Panc1 (cell line): ENCODE measurements around the gene RTP5. TPM values are rescaled to one million over a fixed set of nuclear protein-coding genes. Genes with fewer than 3 reads are reported as not detected.

ENCODE experiments used
- ATAC-seq: fragments of 200-7000 bp; cut with Tn5 transposase; 2 replicates; pipeline ENCODE4 v1.9.1; 2020; ENCODE audit warnings: mild to moderate bottlenecking, moderate library complexity
- BruUV-seq: library from RNA; stranded (reverse); fragments of 400-500 nt; replicated peaks from 2 replicates; lab custom pipeline; 2021; lab: Mats Ljungman, UMichigan
- CTCF ChIA-PET: fragments of 300-600 bp; sonication (Branson Sonifier 250); formaldehyde crosslinking; loops from one replicate; lab custom pipeline; 2022; ENCODE audit warnings: antibody characterized with exemption; lab: Charles Lee
- POLR2A ChIA-PET: fragments of 300-600 bp; sonication (Branson Sonifier 250); formaldehyde crosslinking; loops from one replicate; lab custom pipeline; 2022; ENCODE audit warnings: antibody characterized with exemption; lab: Charles Lee
- DNase-seq: peaks from one replicate; pipeline ENCODE4 v3.0.0-alpha.2; 2010; ENCODE audit warnings: low read depth, low spot score
- H3K27ac ChIP-seq: 2 replicates; pipeline ENCODE4 v1.5.1; 2011; ENCODE audit warnings: mild to moderate bottlenecking, low read length, inconsistent platforms
- H3K27me3 ChIP-seq: fragments of 200-500 bp; sonication (Bioruptor generic); 2 replicates; pipeline ENCODE4 v1.6.0; 2014; ENCODE audit warnings: low read length, inconsistent platforms; ENCODE audit not compliant: control insufficient read depth, insufficient read depth
- H3K36me3 ChIP-seq: fragments of 200-500 bp; sonication (Bioruptor generic); 2 replicates; pipeline ENCODE4 v1.5.1; 2014; ENCODE audit warnings: inconsistent platforms, mild to moderate bottlenecking, low read length, moderate library complexity; ENCODE audit not compliant: control insufficient read depth, insufficient read depth
- H3K4me1 ChIP-seq: 2 replicates; pipeline ENCODE4 v1.5.1; 2011; ENCODE audit warnings: inconsistent platforms, mild to moderate bottlenecking, low read length, moderate library complexity; ENCODE audit not compliant: control insufficient read depth, insufficient read depth
- H3K4me3 ChIP-seq, 2 experiments: 2 replicates each; pipeline ENCODE4 v1.5.1; 2011 to 2012; ENCODE audit warnings: low read depth in 2 of 2, low read length in 2 of 2, mild to moderate bottlenecking in 2 of 2, inconsistent platforms in 1 of 2, moderate library complexity in 1 of 2
- H3K9me3 ChIP-seq: fragments of 200-500 bp; sonication (Bioruptor generic); 2 replicates; pipeline ENCODE4 v1.5.1; 2014; ENCODE audit warnings: low read depth, mild to moderate bottlenecking, inconsistent platforms, low read length, moderate library complexity; ENCODE audit not compliant: control insufficient read depth, insufficient read depth
- CTCF ChIP-seq: fragments of 450-650 bp; IDR thresholded peaks from 2 replicates; pipeline ENCODE4 v1.5.1; 2017; ENCODE audit warnings: mild to moderate bottlenecking
- POLR2AphosphoS5 ChIP-seq: IDR thresholded peaks from 2 replicates; pipeline ENCODE4 v1.6.1; 2012; ENCODE audit warnings: mild to moderate bottlenecking, low read depth, low read length, moderate library complexity
- REST ChIP-seq, 2 experiments: IDR thresholded peaks; 2 replicates each; pipeline ENCODE4 v1.6.1; 2011 to 2012; ENCODE audit warnings: low read depth in 2 of 2, control low read depth in 1 of 2, low read length in 1 of 2, mild to moderate bottlenecking in 1 of 2, moderate library complexity in 1 of 2; ENCODE audit not compliant: insufficient read depth in 1 of 2
- SIN3A ChIP-seq: IDR thresholded peaks from 2 replicates; pipeline ENCODE4 v1.6.1; 2012; ENCODE audit warnings: low read depth, mild to moderate bottlenecking, low read length, moderate library complexity, borderline replicate concordance; ENCODE audit not compliant: insufficient read depth
- TCF7L2 ChIP-seq: IDR thresholded peaks from 2 replicates; pipeline ENCODE4 v1.6.1; 2011; ENCODE audit warnings: mild to moderate bottlenecking, low read depth, low read length, inconsistent platforms
- in situ Hi-C: cut with HindIII; loops from 2 replicates; pipeline ENCODE4 v1.10.0; 2016; ENCODE audit warnings: low sequenced_read_pairs, low pct_unique_long_range_greater_than_20kb
- intact Hi-C: fragments of 100-400 bp; cut with micrococcal nuclease; formaldehyde crosslinking; loops from one replicate; pipeline ENCODE4 v1.10.0; 2022; ENCODE audit not compliant: unreplicated experiment
- total RNA-seq: library from RNA; stranded (reverse); gene quantifications from one replicate; pipeline ENCODE4 v1.2.1, GENCODE V29; 2021; ENCODE audit not compliant: unreplicated experiment

The RTP5 gene
- total RNA-seq, 1 experiment from 2014 or later, result not detected

DNA sequence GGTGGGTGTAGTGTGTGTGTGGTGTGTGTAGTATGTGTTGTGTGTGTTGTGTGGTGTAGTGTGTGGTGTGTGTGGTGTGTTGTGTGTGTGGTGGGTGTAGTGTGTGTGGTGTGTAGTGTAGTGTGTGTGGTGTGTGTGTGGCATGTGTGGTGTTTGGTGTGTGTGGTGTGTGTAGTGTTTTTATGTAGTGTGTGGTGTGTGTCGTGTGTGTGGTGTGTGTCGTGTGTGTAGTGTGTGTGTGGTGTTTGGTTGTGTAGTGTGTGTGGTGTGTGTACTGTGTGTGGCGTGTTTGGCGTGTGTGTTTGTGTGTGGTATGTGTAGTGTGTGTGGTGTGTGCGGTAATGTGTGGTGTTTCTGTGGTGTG lies 4.7 kb upstream of the RTP5 start:
- ATAC-seq (no peak), DNase-seq (no peak)
- in situ Hi-C loops, result no loop called here
- intact Hi-C loops, result no loop called here
- POLR2A ChIA-PET, result no interaction called here
- peaks cover 9% of the 10 kb centered on the region for H3K4me1 ChIP-seq
- H3K36me3 ChIP-seq, result no peaks in the 10 kb centered on the region
- no peaks in the 10 kb centered on the region for H3K9me3 ChIP-seq
- BruUV-seq, result no TSS peak
- H3K27ac ChIP-seq, result no peak overlapping the region
- CTCF ChIA-PET, result no interaction called here
- no peaks in the 10 kb centered on the region for H3K27me3 ChIP-seq
- no peak overlapping the region for H3K4me3 ChIP-seq
- TF ChIP-seq REST (IDR thresholded peaks at IDR 0.05; ENCODE audit: insufficient read depth in 1 of 2, low read depth in 2 of 2, low read length in 1 of 2) (no peak), CTCF (no peak), TCF7L2 (no peak), POLR2AphosphoS5 (no peak), SIN3A (no peak)

GRCh38 chr2:241865416-241865956 lies 4.0 kb upstream of the RTP5 start:
- TF ChIP-seq SIN3A (no peak), CTCF (no peak), TCF7L2 (no peak), REST (IDR thresholded peaks at IDR 0.05; ENCODE audit: insufficient read depth in 1 of 2, low read depth in 2 of 2, low read length in 1 of 2) (no peak), POLR2AphosphoS5 (no peak)
- Histone ChIP-seq H3K4me3 (no peak overlapping the region), H3K36me3 (no peaks in the 10 kb centered on the region), H3K4me1 (peaks cover 9% of the 10 kb centered on the region; the same call in 1 of the 2 replicates), H3K27ac (no peak overlapping the region), H3K27me3 (no peaks in the 10 kb centered on the region), H3K9me3 (no peaks in the 10 kb centered on the region)
- no TSS peak for BruUV-seq
- in situ Hi-C loops (no loop called here), intact Hi-C loops (no loop called here)
- POLR2A ChIA-PET, result no interaction called here
- ATAC-seq (no peak), DNase-seq (no peak)
- CTCF ChIA-PET, result no interaction called here
